ENCODE measurements around the gene C1orf116.

DNA sequence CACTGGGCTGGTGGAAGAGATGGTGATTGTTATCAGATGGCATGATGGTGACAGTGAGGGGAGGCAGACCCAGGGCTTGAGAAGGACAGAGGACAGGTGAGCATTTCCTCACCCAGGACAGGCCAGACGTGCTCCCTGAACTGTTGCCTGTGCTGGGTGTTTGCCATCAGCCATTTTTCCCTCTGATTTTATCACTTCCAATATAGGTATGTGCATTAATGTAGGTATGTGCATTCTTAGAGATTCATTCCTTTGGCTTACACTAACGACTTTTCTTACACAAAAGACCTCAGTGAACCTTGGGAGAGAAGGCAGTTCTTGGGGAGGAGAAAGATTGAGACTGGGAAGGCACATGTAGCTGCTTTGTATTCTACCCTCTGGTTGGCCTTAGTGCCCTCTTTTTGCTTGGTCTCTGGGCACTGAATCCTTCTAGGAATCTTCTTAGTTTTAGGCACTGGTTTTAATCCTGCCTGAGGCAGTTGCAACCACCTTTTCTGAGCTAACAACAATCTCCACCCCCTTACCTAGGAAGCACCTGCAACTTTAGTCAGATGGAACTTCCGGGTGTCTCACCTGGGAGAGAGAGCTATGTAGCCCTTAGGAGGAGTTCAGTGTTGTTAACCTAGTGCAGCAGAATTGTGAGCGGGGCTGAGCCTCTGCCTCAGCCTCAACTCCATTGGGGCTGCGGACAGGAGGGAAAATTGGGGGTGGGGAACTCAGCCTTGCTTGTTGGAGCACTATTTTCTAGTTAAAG is 30.9 kb downstream of the C1orf116 start:
- TF ChIP-seq, protein P1, sequence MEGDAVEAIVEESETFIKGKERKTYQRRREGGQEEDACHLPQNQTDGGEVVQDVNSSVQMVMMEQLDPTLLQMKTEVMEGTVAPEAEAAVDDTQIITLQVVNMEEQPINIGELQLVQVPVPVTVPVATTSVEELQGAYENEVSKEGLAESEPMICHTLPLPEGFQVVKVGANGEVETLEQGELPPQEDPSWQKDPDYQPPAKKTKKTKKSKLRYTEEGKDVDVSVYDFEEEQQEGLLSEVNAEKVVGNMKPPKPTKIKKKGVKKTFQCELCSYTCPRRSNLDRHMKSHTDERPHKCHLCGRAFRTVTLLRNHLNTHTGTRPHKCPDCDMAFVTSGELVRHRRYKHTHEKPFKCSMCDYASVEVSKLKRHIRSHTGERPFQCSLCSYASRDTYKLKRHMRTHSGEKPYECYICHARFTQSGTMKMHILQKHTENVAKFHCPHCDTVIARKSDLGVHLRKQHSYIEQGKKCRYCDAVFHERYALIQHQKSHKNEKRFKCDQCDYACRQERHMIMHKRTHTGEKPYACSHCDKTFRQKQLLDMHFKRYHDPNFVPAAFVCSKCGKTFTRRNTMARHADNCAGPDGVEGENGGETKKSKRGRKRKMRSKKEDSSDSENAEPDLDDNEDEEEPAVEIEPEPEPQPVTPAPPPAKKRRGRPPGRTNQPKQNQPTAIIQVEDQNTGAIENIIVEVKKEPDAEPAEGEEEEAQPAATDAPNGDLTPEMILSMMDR (IDR thresholded peaks at IDR 0.05) = no peak
- TF ChIP-seq EP300 (IDR thresholded peaks at IDR 0.05) (no peak), POLR2A (IDR thresholded peaks at IDR 0.05) (no peak)

Data from stomach (tissue), 4 donors.